Measurements from ENCODE around the gene KLHL35.

DNA sequence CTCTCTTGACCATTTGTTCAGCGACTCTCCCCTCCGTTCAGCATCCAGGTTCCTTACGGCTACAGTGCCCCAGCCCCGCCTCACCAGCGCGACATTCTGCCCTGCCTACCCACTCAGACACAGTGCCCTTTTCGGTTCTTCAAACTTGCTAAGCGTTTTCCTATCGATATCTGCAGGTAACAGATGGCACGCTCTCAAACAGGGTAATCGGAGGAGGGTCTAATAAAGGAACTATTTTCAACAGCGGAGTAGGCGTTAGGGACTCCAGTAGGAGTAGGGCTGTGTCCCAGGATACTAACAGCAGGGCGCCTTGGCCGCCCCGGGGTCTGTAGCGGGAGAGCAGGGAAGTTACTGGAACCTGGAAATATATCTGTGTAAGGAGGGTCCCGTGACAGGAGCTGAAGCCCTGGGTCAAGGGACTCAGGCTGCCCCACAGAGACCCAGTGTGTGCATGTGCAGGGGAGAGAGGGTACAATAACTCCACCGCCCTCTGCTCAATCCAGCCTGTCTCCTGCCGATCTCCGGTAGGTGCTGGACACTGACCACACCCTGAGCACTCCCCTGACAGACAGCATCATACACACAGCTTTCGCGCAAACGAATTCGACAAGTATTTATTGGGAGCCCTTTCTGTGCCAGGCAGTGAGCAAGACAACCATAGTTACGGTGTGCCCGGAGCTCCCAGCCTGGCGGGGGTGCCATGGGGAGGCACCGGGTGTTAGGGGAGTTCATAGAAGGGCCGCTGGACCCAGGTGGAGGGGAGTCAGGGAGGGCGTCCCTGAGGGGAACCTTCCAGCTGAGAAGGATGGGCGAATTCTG is 2.1 kb downstream of the KLHL35 start:
- TF ChIP-seq EZH2 (IDR thresholded peaks at IDR 0.05; ENCODE audit: insufficient read depth, poor library complexity, severe bottlenecking) (no peak), EZH2phosphoT487 (IDR thresholded peaks at IDR 0.05; ENCODE audit: insufficient read depth, low read depth) (no peak)

Measured in GM23248 (cell line).